SIG-M5 treated with dmso at 0.1 percent for 504 hours (cell line): ENCODE measurements around the gene NOL9.
"Not testable (repeated sequence)": the region's sequence is repeated elsewhere in the genome, so short reads cannot be mapped to it uniquely, and the experiment has no call there.

Experiments
- DNase-seq: peaks from one replicate; lab custom pipeline; 2025; ENCODE audit not compliant: unreplicated experiment; lab: John Stamatoyannopoulos, UW

Gene NOL9

GRCh38 chr1:6554031-6554906, at the start of gene NOL9:
Gene NOL9 (minus strand): TSS chr1:6554513. CDS start chr1:6554502, 11 bp downstream.
- DNase-seq = peak; percentile 81

- DNase-seq = peak; percentile 58
Measured at GRCh38 chr1:6603238-6603914, 49.1 kb upstream of the NOL9 start.

GRCh38 chr1:6602669-6603237, 48.4 kb upstream of the NOL9 start, which contains the start of gene KLHL21:
Gene KLHL21 (minus strand): TSS chr1:6602869. CDS start chr1:6602817, 52 bp downstream.
- peak; percentile 80 for DNase-seq

DNA sequence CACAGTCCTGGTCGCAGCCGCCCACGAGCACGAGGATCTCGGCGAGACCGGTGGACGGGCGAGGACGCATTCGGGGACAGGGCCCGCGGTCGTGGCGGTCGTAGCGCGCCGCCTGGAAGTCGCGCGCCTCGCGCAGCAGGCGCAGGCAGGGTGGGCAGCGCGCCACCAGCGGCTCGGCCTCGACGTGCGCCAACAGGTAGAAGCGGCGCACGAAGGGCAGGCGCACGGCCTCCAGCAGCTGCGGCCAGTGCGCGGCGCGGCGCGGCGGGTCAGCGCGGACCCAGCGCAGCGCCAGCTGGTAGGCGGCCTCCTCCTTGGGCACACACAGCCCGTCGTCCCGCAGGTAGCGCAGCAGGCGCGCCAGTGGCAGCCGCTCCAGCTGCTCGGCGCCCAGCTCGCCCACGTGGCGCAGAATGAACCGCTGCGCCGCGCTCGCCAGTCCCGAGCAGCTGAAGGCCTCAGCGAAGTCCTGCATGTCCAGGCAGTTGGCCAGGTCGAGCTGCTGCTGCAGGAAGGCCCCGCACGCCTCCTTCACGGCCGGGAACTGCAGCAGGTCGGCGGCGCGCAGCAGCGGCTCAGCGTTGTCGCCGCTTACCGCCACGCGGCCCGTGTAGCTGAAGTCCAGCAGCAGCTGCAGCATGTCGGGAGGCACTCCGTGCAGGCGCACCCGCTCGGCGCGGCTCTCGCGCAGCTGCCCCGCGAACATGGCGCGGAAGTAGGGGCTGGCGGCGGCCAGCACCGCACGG, 47.8 kb upstream of the NOL9 start:
- no peak for DNase-seq

DNA sequence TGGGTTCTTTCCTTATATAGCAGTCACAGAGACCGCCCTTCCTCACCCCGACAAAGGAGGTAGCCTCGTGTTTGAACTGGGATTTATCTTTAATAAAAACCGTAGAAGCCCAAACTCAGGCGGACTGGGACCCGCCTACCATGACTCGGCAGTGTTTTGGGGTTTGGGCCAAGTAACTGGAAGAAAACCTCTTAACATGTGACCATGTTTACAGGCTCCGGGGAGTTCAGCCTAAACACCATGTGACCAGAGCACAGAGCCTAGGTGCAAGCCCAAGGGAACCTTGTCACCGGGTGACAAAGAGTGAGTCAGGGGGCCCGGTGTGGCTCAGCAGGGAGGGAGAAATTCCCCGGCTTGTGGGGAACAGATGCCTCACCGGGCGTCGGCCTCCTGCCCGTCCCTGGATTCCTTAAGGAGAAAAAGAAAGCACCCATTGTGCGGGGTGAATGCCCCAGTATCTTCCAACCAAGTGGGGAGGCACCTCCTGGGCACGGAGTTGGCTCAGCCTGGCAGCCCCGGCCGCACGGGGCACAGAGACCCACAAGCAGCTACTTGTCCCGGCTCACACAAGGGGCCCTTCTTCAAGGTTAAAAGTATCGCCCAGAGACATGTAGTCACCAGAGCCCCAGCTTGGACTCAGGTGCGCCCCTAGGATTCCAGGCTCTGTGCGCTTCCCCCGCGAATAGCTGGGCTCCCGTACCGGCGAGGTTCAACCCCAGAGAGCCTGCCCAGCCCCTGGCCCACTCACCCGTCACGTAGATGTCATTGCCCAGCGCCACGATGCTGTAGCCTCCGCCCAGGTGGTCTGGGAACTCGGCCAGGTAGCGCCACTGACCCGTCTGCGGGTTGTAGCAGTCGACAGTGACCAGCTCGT, 47.0 kb upstream of the NOL9 start:
- peak; percentile 80 for DNase-seq

DNA sequence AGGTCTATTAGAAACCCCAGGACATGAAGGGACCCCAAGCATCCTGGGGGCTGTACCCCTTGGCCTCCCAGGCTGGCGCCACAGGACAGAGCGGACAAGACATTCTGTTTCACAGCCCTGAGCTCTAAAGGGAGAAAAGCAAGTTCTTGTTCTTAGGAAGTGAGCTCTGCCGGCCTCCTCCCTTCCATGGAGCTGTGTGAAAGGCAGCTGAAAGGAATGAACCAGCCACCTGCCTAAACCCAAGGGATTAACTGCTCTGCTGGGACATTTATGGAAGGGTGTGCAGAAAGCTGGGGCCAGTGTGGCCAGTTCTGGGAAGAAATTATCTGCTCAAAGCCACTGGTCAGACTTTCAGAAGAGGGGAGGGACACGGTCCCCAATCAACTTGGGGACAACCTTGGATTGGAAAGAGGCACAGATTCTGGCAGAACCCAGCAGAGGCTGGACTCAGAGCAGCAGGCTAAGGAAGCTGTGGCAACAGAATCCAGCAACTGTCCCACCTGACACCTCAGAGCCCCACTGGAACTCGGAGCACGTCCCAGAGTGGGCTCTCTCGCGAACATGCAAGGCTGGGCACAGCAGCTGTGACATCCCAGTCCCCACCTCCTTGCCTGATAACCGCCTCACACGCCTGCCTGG, 46.2 kb upstream of the NOL9 start:
- no peak for DNase-seq

GRCh38 chr1:6599991-6600390, 45.7 kb upstream of the NOL9 start:
- not testable (repeated sequence) for DNase-seq

DNA sequence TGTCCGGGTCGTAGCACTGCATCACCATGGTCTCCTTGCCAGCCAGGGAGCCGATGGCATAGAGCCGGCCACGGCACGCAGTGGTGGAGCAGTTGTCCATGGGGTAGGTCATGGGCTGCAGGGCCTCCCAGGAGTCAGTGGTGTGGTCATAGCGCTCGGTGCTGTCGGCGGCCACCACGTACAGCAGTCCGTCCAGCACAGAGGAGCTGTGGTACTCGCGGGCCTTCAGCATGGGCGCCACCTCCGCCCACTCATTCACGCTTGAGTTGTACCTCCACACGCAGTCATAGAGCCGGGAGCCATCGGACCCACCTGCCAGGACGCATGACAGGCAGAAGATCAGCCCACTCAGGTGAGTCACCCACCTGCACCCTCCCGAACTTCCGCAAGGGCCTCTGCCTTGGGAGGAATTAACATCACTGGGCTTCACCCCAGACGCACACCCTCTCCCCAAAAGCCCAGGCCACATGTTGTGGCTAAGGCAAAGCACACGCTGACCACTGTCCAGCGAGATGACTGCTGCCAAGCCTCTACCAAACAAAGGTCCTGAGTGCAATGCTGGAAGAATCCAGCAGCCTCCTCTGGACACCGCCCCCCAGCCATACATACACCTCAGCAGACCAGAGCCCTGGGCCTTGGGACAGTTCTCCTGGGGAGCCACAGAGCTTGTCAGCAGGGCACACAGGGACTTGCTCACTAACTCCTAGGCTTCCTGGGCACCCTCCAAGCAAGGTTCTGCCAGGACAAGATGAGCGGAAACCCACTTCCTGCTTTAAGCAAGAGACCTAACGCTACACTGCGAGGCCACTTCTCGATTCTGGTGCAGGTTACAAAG, 45.0 kb upstream of the NOL9 start:
- peak; percentile 73 for DNase-seq

DNA sequence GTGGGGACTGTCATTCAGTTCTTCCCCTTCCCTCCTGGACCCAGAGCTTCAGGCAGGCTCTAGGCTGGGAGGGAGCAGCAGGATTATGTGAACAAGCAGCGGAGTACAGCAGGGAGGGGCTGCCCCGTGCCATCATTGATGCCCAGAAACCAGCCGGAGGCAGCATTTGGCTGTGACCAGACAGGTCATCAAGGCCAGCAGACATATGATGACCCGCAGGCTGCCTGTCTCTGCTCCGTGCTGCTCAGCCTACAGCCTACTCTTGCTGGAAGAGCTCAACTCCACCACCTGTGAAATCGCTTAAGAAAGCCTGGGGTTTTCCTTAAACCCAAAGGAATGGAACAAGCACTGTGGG, 43.4 kb upstream of the NOL9 start:
- DNase-seq = no peak

DNA sequence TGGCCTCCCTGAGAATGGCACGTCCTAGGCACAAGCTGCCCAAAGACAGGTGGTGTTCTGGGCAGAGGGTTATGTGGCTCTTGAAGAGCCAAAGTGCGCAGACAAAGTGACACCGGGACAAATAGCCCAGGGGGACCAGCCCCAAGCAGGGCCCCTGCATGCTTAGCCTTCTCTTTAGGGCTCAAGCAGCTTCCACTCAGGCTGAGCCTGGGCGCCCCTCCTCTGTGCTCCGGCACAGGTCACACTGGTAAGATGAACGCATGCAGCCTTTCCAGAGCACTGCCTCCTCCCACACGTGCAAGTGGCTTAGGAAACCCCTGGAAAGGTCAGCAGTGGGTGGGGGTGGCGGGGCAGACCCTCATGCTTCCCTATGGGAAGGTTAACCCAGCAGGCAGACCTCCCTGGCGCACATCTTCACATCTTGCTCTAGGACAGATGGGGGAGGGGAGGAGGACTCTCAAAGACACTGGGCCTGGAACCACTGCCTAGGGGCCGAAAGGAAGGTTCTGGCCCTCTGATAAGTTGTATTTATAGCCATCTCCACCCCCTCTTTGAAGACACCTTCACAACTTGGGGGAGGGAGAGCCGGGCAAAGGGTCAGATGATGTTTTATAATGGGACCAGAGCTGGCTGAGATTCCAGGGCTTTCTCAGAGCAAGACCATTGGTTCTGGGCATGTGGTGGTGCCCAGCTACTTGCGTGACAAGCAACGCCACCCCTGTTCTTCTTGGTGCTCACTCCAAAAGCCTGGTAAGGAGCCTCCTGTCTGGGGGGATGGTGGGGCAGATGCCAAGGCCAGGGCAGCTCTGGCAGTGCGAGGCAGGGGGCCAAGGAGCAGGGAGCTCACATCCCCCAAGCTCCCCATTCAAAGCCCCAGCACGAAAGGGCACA, 42.8 kb upstream of the NOL9 start:
- DNase-seq = no peak

- no peak for DNase-seq
Measured at GRCh38 chr1:6596351-6596750, 42.0 kb upstream of the NOL9 start.

- no peak for DNase-seq
Measured at GRCh38 chr1:6594977-6595740, 40.8 kb upstream of the NOL9 start.

DNA sequence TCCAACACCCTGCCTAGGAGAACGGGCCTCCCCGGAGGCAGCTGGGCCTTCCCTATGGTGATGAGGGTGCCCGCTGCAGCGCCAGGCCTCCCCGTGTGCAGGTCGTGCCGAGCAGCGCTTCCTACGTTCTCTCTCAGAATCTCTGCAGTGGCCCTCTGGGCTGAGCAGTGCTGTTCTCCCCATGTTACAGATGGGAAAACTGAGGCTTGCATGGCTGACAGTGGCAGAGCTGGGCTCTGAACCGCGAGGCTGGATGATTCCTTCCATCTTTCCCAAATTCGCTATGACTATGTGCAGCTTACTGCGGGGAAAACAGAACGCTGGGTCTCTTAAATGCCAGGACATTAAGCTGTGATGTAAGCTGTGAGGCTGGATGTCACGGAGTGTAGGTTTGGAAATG, 39.5 kb upstream of the NOL9 start:
- DNase-seq = no peak

DNA sequence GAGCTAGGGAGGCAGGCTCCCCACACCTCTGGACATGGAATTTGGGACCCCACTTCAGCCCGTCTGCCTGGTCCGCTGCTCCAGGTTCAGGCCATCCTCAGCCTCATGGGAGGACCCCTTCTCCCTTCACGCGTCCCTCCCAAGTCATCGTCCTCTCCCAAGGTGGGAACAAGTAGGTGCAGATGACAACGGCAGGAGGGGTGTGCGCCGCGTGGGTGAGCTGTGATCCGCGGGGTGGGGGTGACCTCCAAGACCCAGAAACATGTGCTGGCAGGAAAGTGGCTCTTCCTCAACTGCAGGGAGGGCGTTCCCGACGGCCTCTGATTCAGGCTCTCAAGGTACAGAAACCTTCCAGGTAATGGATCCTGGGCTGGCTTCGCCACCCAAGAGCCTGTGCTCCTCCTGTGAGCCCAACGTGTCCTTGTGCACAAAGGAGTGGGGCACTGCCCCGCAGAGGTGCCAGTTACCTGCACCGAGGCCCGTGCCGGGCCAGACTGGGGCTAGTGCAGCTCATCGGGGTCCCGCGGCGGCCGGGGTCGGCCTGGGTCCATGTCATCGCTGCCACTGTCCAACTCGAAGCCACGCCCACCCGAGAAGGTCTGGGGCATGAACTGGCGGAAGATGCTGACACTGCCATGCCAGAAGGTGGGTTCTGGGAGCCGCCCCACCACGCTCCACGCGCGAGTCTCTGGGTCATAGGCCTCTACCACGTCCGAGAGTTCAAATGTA, 38.7 kb upstream of the NOL9 start:
- no peak for DNase-seq

DNA sequence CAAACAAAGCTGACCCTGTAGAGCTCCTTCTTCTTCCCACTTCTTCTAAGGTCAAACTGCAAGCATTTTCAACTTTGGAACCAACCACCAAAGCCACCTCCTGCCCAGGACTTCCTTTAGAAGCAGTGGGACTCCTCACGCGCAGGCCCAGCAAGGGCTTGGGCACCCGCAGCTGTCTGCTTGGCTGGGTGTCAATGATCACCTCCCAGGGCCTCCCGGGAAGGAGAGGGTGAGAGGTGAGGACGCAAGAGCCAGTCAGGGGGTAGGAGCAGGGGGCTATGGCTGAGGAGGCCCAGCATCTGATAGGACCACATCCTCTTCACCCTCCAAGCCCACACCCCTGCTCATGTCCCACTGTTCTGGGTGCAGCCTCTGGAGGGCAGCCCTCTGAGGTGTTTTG, 38.1 kb upstream of the NOL9 start:
- no peak for DNase-seq

- DNase-seq = no peak
Measured at GRCh38 chr1:6591644-6592043, 37.3 kb upstream of the NOL9 start.

DNA sequence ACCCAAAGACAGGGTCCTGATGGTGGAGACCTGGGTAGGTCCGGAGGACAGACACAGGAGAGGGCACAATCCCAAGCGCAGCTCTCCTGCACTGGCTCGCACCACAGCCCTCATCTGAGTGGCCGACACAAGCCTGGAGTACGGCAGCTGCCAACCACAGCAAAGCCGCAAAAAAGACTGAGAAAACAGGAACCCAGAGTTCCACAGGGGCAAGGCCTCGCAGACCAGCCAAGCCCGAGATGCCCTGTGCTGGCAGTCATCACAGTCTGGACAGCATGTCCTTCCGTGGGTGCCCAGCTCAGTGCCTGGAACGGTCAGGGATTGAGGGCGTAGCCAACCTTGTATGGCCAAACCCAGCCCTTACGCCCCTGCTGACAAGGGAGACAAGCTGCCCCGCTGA, 36.9 kb upstream of the NOL9 start:
- DNase-seq = no peak
